ENCODE data around the gene TDG.

Gene TDG

DNA sequence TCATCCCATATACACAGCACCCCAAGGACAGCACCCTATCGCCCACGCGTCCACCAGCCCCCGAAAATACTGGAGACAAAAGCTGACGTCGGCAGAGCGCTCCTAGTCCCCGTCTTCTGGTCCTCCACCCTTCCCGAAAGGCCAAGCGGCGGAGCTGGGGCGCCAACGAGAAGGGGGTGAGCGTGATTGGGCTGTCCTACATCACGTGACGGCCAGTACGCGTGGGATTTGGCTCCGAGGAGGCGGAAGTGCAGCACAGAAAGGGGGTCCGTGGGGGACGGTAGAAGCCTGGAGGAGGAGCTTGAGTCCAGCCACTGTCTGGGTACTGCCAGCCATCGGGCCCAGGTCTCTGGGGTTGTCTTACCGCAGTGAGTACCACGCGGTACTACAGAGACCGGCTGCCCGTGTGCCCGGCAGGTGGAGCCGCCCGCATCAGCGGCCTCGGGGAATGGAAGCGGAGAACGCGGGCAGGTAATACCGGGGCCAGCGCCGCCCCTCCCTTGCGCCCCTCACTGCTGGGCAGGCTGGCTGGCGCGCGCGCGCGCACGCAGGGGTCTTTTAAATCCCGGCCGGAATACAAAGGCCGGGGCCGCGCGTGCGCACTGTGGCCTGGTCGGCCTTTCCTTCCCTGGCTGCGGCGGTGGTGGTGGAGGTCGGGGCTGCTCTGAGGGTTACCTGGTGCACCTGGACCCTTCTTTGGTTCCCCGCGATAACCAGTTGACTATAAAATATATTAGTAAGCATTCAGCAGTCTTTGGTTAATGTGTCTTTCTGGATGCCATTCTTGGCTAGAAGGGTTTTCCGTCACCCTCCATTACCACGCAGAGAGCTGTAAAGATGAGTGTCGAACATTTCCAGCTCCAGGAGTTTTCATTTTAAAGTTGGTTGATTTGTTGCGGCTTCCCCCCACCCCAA, at the start of gene TDG:
TSS of gene TDG (plus strand) at position 283 of the 915 bp plus-strand sequence. CDS start at position 449, 166 bp downstream.
- DNase-seq (ENCODE audit: low spot score): peak; percentile 99

DNA sequence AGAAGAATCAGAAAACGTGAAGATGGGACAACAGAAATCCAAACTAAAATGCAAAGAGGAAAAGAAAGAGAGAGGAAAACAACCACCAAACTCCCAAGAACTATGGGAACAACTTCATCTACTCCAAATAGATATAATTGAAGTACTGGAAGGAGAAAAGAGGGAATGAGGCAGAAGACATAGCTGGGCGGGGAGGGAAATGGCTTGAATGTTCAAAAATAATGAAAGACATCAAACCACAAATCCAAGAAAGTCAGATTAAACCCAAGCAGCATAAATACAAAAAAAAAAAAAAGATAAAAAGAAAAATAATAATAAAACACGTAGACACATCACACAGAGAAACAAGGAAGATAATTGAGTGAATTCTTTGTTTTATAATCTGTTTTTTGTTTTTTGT, 47.8 kb upstream of the TDG start:
- DNase-seq (ENCODE audit: low spot score): no peak

DNA sequence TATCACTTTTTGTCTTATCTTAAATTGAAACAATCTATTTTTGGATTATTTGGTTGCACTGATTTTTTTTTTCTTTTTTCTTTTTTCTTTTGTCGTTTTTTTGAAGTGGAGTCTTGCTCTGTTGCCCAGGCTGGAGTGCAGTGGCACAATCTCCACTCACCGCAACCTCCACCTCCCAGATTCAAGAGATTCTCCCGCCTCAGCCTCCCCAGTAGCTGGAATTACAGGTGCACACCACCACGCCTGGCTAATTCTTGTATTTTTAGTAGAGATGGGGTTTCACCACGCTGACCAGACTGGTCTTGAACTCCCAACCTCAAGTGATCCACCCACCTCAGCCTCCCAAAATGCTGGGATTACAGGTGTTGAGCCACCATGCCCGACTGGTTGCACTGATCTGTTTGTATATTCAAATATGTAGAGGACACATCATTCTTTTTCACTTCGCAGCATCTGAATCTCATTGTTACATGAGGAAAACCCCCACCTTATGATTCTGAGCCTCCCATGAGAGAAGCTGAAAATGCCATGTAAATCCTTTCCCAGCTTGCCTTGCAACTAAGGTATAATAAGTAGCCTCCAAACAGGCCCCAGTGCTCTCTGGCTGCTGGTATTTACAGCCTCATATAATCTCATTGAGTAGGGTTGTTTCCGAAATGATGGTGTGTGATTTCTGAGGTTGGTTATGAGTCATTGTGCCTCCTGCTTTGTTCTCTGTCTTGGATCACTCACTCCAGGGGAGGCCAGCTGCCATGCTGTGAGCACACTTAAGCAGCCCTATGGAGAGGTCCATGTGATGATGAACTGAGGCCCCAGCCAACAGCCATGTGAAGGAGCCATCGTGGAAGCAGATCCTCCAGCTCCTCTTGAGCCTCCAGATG, 40.7 kb upstream of the TDG start:
- peak; percentile 84 for DNase-seq (ENCODE audit: low spot score)

DNA sequence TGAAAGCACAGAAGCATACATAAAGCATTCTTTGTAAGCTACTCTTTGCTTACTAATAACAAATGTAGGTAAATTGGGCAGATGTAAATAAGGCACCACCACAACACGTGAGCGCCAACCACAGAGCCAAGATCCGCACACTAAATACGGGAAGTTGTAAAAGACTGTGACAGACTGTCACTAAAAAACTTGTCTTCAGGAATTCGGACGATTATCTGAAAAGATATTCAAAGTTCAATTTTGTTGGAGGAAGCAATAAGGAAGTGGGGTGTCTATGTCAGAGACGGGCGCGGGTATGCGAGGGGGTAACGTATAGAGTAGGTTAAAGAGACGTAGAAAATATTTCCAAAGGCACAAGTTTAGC, 37.0 kb upstream of the TDG start:
- peak; percentile 29 for DNase-seq (ENCODE audit: low spot score)

DNA sequence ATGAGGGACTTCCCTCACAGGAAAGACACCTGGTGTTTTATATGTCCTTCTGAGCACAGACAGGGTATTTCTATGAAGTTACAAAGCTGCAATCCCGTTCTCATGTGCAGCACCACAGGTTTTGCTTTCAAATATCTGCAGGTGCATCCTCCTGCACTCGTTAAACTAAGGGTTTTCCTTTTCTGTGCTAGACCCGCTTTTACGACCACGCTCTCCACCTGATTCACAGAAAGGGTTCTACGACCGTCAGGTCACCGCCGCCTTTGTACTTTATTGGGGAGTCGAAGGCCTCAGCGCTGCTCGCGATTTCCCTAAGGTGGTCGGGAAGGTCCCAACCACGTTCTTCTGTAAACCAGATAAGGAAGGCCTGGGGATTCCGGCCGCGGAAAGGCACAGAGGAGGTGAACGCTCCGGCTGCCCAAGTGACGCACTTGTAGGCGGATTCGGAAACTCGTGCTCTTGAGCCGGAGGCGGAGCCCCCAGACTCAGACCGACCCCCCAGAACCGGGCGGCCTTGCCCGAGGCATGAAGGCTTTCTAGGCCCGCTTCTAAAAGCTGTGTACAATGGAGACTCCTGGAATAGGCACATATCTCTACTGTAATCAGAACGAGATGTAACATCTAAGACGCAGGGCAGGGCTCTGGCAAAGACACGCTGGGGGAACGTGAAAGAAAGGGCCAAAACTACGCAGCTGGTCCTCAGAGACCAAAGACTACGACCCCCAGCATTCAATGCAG, 36.5 kb upstream of the TDG start:
- peak; percentile 92 for DNase-seq (ENCODE audit: low spot score)

DNA sequence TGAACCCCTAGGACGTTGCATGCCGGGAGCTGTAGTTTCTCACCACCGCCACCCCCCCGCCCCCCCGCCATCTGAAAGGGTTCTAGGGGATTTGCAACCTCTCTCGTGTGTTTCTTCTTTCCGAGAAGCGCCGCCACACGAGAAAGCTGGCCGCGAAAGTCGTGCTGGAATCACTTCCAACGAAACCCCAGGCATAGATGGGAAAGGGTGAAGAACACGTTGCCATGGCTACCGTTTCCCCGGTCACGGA, 36.0 kb upstream of the TDG start:
- DNase-seq (ENCODE audit: low spot score): no peak

DNA sequence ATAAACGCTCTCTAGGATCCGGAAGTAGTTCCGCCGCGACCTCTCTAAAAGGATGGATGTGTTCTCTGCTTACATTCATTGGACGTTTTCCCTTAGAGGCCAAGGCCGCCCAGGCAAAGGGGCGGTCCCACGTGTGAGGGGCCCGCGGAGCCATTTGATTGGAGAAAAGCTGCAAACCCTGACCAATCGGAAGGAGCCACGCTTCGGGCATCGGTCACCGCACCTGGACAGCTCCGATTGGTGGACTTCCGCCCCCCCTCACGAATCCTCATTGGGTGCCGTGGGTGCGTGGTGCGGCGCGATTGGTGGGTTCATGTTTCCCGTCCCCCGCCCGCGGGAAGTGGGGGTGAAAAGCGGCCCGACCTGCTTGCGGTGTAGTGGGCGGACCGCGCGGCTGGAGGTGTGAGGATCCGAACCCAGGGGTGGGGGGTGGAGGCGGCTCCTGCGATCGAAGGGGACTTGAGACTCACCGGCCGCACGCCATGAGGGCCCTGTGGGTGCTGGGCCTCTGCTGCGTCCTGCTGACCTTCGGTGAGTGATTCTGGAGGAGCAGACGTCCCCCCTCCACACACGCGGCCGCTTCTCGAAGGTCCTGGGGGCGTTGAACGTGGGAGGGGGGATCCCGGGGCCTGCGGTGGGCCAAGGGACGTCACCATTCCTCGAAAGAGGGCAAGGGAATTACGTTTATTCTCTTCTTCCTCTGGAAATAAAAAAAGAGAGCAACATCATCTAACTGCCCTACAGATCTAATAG, 35.5 kb upstream of the TDG start, which contains the start of gene HSP90B1:
TSS of gene HSP90B1 (plus strand) at position 377 of the 753 bp plus-strand sequence. CDS start at position 483, 106 bp downstream.
- peak; percentile 100 for DNase-seq (ENCODE audit: low spot score)

DNA sequence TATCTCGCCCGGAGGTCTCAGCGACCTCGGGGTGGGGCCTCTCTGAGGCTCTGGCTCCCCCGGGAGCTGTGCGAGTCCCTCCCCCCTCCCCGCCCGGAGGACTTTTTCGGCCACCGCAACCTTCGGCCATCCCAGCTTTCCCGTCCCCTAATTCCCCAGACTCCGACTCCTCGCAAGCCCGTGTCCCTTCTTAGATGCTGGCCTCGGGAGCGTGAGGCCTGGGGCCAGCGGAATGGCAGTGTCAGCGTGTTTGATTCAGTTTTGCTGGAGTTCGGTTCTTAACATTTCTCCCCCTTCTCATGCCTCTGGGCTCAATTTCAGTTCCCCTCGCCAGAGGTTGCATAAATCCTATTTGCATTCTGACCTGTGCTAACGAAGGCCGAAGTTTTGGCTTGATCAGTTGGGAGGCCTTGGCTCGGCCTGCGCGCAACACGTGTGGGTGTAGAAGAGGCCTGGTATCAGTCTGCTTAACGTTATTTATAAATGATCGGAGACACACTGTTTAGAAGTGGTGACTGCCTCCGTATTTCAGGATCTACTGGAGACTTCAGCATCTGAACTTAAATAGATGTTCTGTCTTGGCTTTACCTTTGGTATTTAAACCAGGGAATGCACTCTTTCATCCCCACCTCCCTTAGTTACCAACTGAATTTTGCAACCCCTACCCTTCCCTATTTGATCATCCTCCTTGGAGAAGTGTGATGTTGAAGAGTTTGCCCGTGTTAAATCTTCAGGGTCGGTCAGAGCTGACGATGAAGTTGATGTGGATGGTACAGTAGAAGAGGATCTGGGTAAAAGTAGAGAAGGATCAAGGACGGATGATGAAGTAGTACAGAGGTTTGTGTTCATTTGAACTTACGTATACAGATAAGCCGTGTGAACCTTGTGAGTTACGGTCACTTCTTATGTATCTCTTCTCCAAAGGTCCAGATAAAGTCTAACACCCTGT, 34.6 kb upstream of the TDG start:
- no peak for DNase-seq (ENCODE audit: low spot score)

DNA sequence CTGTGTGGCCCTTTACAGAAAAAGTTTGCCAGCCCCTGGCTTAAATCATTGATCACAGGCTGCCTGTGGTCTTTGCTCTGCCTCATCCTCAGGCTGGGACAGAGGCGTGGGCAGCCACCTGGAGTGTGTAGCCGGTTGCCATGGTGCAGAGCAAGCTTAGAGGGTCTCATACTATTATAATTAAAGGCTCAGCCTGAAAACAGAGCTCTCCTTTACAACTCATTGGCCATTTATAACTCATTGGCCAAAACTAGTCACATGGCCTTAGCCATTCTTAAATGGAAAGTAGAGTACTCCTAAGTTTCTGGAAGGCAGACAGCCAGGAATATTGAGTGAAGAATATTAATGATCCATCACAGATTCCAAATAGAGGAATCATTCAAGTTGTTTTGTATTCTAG, 32.4 kb upstream of the TDG start:
- no peak for DNase-seq (ENCODE audit: low spot score)

DNA sequence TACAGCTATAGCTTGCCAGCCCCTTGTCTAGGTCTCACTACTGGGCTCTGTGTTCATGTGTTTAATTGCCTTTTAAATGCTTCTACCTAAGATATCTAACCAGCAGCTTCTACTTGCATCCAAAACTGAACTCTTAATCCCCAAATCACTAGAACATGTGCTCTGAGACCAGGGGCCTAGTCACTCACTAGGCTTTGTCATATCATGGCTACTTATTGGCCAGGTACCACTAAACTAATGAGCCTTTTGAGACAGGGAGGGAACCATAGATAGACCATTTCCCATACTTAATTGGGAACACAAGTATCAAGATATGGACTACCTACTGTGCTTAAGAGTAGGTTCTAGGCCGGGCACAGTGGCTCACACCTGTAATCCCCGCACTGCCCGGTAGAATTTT, 29.0 kb upstream of the TDG start:
- no peak for DNase-seq (ENCODE audit: low spot score)

DNA sequence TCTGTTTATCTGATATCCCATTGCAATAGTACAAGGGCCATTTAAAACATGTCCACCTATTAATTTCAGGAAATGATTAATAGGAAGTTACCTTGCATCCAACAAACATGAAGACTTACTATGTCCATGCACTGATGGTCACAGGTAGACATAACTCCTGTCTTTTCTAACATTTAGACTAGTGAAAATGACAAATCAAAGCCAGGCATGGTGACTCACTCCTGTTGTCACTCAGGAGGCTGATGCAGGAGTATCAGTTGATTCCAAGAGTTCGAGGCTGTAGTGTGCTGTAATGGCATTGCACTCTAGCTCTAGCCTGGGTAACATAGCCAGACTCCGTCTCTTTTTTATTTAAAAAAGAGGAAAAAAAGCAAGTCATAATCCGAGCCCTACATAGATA, 20.7 kb upstream of the TDG start:
- DNase-seq (ENCODE audit: low spot score): no peak

DNA sequence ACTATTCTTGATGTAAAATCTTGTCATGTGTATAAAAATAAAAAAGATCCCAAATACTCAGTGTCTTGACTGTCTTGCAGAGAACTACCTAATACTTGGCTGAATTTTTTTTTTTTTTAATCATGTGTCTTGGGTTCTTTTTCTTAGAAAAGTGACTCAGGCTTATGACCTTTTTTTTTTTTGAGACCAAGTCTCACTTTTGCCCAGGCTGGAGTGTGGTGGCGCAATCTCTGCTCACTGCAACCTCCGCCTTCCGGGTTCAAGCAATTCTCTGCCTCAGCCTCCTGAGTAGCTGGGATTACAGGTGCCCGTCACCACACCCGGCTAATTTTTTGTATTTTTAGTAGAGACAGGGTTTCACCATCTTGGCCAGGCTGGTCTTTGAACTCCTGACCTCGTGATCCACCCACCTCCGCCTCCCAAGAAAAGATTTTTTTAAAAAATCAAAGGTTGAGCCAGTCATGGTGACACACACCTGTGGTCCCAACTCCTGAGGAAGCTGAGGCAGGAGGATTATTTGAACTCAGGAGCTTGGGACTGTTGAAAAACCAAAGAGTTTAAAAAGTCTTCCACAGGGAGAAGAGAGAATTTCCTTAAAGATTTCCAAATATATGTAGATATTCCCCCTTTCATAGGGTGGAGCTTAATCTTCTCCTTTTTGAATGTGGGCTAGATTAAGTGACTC, 17.7 kb upstream of the TDG start:
- no peak for DNase-seq (ENCODE audit: low spot score)

DNA sequence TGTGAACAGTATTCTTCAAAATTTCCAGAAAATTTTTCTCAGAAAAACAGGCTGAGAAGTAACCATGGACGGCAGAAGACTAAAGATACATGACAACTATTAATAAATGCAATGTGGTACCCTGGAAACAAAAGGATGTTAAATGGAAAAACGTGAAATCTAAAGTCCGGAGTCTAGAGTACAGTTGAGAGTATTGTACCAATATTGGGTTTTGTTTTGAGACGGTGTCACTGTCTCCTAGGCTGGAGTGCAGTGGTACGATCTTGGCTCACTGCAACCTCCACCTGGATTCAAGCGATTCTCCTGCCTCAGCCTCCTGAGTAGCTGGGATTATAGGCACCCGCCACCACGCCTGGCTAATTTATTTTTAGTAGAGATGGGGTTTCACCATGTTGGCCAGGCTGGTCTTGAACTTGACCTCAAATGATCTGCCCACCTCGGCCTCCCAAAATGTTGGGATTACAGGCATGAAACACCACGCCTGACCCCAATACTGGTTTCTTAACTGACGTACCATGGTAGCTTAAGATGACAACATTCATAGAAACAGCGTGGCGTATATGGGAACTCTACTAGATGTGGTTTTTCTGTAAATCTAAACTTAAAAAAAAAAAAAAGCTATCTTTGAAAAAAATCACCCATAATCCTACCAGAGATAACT, 16.8 kb upstream of the TDG start:
- DNase-seq (ENCODE audit: low spot score): no peak

DNA sequence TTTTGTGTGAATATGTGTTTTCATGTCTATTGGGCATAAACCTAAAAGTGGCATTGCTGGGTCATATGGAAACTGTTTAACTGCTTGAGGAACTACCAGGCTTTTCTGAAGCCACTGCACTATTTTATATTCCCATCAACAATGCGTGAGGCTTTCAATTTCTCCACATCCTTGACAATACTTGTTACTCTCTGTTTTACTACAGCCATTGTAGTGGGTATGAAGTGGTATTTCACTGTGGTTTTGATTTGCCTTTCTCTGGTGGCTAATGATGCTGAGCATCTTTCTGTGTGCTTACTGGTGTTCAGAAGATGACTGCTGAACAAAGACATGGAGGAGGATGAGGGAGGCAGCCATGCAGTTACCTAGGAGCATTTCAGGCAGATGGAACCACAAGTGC, 13.2 kb upstream of the TDG start:
- DNase-seq (ENCODE audit: low spot score): no peak

DNA sequence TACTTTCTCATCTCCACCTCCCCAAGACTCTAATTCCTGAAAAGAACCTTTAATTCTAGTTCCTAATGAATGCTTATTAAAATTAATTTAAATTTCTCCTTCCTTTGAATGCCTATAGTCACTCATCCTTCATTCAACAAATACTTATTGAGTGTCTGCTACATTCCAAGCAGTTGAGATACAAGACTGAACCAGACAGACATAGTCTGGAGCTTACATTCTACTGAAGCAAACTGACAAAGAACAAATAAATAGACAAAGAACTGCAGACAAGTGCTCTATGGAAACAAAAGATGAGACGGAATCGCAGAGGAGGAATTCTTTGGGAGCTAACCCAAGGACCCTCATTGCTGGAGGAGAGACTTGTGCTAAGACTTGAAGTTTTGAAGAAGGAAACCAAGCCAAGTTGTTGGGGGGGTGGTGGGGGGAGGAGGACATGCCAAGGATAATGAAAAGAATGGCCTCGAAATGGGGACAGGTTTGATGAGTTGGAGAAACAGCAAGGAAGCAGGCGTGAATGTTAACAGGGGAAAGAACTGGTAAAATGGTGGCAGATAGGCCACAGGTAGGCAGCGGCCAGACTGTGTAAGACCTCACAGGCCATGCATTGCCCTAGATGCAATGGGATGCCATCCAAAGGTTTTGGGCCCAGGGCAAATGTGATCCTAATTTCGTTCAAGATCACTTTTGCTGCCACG, 9.7 kb upstream of the TDG start:
- DNase-seq (ENCODE audit: low spot score): peak; percentile 17

DNA sequence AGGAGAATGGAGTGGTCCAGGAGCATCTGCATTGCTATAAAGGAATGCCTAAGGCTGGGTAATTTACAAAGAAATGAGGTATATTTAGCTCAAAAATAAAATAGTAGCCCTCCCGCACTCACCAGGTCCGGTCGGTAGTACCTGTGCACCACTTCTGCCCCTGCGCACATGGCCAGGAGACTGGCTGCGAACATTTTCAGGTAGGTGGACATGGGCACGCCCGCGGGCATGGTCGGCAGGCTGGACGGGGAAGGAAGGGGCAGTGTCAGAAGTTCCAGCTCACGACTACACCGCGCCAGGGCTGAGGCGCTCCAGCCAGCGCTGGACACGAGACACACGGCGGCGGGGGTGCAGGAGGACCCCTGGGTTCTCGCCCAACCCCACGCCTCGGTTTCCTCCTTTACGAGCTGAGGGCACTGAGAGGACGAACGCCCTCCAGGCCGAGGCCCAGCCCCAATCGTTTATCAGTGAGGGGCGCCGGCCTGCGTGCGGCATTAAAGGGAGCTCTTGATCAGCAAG, 9.1 kb upstream of the TDG start:
- peak; percentile 36 for DNase-seq (ENCODE audit: low spot score)

DNA sequence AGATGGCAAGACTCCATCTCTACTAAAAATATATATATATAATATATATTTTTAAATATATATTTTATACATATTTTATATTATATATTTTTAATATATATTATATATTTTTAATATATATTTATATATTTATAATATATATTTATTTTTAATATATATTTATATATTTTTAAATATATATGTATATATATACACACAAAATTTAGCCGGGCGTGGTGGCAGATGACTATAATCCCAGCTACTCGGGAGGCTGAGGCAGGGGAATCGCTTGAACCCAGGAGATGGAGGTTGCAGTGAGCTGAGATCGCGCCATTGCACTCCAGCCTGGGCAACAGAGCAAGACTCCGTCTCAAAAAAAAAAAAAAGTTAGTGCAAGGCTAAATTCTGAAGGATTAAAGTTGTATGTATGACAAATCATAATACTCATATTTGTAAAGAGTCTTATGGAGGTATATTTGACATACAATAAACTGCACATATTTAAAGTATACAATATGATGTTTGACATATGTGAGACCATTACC, 7.7 kb upstream of the TDG start:
- no peak for DNase-seq (ENCODE audit: low spot score)

DNA sequence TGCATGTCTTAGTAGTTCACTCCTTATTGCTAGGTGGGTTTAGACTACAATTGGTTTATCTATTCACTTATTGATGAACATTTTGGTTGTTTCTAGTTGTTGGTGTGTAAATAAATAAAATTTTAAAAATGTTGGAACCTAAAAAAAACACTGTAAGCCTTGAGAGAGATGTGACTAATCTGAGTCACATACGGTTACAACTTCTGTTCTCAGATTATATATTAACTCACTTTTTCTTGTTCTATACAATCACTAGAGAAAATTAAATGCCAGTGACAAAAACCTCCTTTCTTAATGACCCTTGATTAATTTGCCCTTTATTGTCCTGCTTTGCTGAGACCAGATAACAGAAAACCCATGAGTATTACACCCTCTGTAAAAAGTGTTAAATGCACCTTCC, 7.1 kb upstream of the TDG start:
- no peak for DNase-seq (ENCODE audit: low spot score)
